Pancreas (tissue), 10 donors: ENCODE measurements around the gene PP2D1. TPM values are rescaled to one million over a fixed set of nuclear protein-coding genes. Genes with fewer than 3 reads are reported as not detected.
A peak's percentile ranks its signal among the peaks of the same experiment; 100 is the strongest.

Experiments
- ATAC-seq, 4 donors: fragments of 200-7000 bp; cut with Tn5 transposase; one replicate each; pipeline versions ENCODE4 v1.8.0 to v1.9.1; 2020; ENCODE audit warnings: mild to moderate bottlenecking in 4 of 4, moderate library complexity in 4 of 4
- DNase-seq, 6 donors: peaks; one replicate each; pipeline ENCODE4 v3.0.0-alpha.2; 2020
- FAIRE-seq: peaks from 2 replicates; lab custom pipeline; 2012; peaks lifted over from hg19 to GRCh38; lab: Jason Lieb, UNC
- H3K27ac ChIP-seq, 4 donors: fragments of 200-600 bp; sonication (generic); 1 replicate in 3 of 4; 2 replicates in 1 of 4; pipeline versions ENCODE4 v1.5.0 to v1.8.0; 2020
- H3K27me3 ChIP-seq, 4 donors: fragments of 200-600 bp; one replicate each; pipeline ENCODE4 v1.8.0; 2021
- H3K36me3 ChIP-seq, 3 donors: fragments of 200-600 bp; sonication (generic) in 1 of 3; one replicate each; pipeline versions ENCODE4 v1.5.0 to v1.8.0; 2020 to 2021
- H3K4me1 ChIP-seq, 3 donors: fragments of 200-600 bp; one replicate each; pipeline ENCODE4 v1.8.0; 2021
- H3K4me3 ChIP-seq, 4 donors: fragments of 200-600 bp; sonication (generic) in 2 of 4; one replicate each; pipeline versions ENCODE4 v1.5.0 to v1.8.0; 2020 to 2021
- H3K9me3 ChIP-seq, 4 donors: fragments of 200-600 bp; one replicate each; pipeline ENCODE4 v1.8.0; 2021
- WGBS, 2 donors: extraction: QIAGEN DNeasy Blood & Tissue Kit; methylation state at CpG; one replicate each; pipeline ENCODE4 v1.1.7; 2013; 5-methylcytosine and 5-hydroxymethylcytosine counted together
- intact Hi-C, 3 donors: fragments of 100-400 bp; cut with DNase I; formaldehyde crosslinking; loops; one replicate each; pipeline versions ENCODE4 v1.11.1 to v1.14.2; 2022
- polyA plus RNA-seq, 2 donors: library from polyadenylated mRNA; stranded (reverse); fragments of 200-250 nt; gene quantifications; one replicate each; pipeline ENCODE4 v1.2.3, GENCODE V29; 2013
- total RNA-seq, 6 donors: library from RNA; stranded (reverse); fragmentation: NEBNext Ultra II Directional in 4 of 6; extraction: Animal tissue kit (Norgen Biotek cat#: 25700) in 4 of 6; gene quantifications; one replicate each; pipeline versions ENCODE4 v1.2.1 to v1.2.4, GENCODE V29; 2021 to 2023
- TF ChIP-seq, protein P1 (sequence below), 4 donors: fragments of 200-600 bp; sonication (generic) in 3 of 4; IDR thresholded peaks; one replicate each; pipeline versions ENCODE4 v1.5.0 to v1.8.0; 2021; ENCODE audit warnings: antibody characterized with exemption in 4 of 4
- donor health status: healthy with polysubstance abuse.
- donor health status: DM: no; HTN: no; CAD: no; lungs with moderate emphysema.
- donor health status: DM: no; HTN: no; CAD: no.
- donor health status: control.
- donor health status: control.
- donor health status: Bipolar disorder and iron deficiency.
- donor health status: DM: yes; HTN: yes; CAD: no.
- donor health status: DM: no; HTN: no; CAD: no.
- donor health status: DM: no; HTN: no; CAD: no.
- donor health status: DM: yes; HTN: yes; CAD: no.

Gene PP2D1
- total and polyA plus RNA-seq, 8 donors = not detected

DNA sequence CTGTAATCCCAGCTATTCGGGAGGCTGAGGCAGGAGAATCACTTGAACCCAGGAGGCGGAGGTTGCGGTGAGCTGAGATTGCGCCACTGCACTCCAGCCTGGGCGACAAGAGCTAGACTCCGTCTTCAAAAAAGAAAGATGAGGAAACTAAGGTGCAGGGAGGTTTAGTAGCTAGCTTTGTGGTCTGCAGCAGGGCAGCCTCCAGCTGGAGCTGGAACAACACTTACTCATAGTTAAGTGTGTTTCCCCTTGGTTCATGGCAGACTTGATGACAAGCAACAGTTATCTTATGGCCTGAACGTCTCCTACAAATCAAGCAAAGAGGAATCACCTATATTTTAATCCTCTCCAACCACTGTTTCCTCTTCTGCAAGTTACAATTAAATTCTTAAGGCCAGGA is 40.8 kb upstream of the PP2D1 start:
- intact Hi-C loops = no loop called here
- TF ChIP-seq, protein P1, sequence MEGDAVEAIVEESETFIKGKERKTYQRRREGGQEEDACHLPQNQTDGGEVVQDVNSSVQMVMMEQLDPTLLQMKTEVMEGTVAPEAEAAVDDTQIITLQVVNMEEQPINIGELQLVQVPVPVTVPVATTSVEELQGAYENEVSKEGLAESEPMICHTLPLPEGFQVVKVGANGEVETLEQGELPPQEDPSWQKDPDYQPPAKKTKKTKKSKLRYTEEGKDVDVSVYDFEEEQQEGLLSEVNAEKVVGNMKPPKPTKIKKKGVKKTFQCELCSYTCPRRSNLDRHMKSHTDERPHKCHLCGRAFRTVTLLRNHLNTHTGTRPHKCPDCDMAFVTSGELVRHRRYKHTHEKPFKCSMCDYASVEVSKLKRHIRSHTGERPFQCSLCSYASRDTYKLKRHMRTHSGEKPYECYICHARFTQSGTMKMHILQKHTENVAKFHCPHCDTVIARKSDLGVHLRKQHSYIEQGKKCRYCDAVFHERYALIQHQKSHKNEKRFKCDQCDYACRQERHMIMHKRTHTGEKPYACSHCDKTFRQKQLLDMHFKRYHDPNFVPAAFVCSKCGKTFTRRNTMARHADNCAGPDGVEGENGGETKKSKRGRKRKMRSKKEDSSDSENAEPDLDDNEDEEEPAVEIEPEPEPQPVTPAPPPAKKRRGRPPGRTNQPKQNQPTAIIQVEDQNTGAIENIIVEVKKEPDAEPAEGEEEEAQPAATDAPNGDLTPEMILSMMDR (IDR thresholded peaks at IDR 0.05) = no peak
- H3K4me1 ChIP-seq = peaks cover 14 to 36% (median 19%) of the 10 kb centered on the region in 3 donors
- H3K9me3 ChIP-seq = no peaks in the 10 kb centered on the region
- H3K27ac ChIP-seq = no peak overlapping the region
- ATAC-seq (no peak), DNase-seq (no peak), FAIRE-seq (no peak)
- no peaks in the 10 kb centered on the region for H3K36me3 ChIP-seq
- 93 to 95% methylated on average over 7 of the region's 7 CpGs for WGBS, 2 donors
- no peaks in the 10 kb centered on the region for H3K27me3 ChIP-seq
- no peak overlapping the region for H3K4me3 ChIP-seq

DNA sequence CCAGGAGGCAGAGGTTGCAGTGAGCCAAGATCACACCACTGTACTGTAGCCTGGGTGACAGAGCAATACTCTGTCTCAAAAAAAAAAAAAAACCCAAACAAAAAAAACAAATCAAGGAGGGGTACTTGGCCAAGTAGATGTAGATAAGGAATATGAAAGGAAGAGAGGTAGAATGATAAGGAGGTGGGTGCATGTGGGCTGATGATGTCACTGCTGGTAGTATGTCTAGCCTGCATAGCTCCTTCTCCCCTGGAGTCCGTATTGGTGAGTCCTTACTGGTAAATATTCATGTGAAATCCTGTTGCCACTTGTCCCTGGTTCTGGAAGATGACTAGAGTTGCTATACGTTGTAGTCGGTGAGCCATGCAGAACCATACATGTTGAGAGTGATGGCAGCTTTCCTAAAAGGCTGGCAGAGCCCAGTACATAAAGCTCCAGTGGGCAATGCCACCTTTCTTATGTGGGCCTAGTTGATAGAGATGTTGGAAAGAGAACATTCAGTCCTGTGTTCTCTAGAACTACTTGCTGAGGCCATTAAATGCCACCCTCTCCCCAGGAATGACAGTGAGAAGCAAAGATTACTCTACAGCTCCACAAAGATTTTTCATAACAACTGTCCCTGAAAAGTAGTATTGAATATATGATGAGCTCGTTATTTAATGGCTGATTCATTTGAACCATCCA is 39.2 kb upstream of the PP2D1 start:
- no peak for FAIRE-seq
- H3K4me3 ChIP-seq = no peak overlapping the region
- H3K4me1 ChIP-seq = peaks cover 2 to 21% (median 9%) of the 10 kb centered on the region in 3 donors
- no peak for DNase-seq
- no peak overlapping the region for H3K27ac ChIP-seq
- H3K27me3 ChIP-seq = no peaks in the 10 kb centered on the region
- no peak for ATAC-seq
- no peaks in the 10 kb centered on the region for H3K9me3 ChIP-seq
- intact Hi-C loops = no loop called here
- 86 to 89% methylated on average over 4 of the region's 4 CpGs for WGBS, 2 donors
- TF ChIP-seq, protein P1 (IDR thresholded peaks at IDR 0.05) = no peak
- no peaks in the 10 kb centered on the region for H3K36me3 ChIP-seq

DNA sequence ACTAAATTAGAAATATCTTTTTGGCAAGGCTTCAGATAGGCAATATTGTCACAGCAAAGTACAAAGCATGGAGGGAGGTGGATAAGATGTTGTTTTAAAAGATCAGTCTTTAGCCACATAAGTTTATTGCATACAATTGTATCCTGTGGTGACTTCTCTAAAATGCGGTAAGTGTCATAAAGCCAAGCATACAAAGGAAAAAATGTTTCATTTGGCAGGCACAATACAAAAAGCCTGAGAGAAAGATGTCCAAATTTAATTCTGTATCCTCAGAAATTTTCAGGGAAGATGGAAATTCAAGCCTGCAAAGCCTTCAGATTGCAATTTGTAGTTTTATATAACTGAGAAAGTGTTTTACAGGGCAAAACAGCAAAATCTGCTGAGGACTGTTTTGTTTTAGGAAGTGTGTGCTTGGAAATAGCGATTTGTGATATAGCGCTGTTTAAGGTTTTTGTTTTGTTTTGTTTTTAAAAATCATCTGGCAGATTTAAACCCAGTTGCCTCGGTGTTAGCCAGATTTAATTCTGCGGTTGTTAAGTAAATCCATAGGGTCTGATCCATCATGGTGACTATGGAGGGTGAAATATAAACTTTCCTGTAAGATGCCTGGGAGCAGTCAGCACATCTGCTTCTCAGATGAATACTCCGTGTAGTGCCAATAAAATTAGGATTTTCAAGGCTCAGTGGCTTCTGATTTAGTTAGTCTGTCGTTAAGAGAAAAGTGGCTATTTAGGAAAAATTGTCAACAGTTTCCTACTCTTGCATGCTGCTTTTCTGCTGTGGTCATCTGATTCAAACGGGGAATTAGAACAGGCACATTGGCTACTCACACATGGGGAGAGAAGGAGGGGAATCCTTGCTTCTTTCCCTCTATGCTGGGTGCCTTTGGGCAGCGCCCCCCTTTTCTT is 36.2 kb upstream of the PP2D1 start:
- TF ChIP-seq, protein P1 (IDR thresholded peaks at IDR 0.05) = no peak
- WGBS, 2 donors = 74 to 77% methylated on average over 9 of the region's 9 CpGs
- ATAC-seq (peak in 2 of 4 donors; percentile 26 to 53), DNase-seq (no peak), FAIRE-seq (no peak)
- no peak overlapping the region for H3K4me3 ChIP-seq
- no peaks in the 10 kb centered on the region for H3K27me3 ChIP-seq
- H3K9me3 ChIP-seq = no peaks in the 10 kb centered on the region
- peak overlapping the region in 1 of 4 donors; percentile 12 for H3K27ac ChIP-seq
- peaks cover 0 to 11% (median 3%) of the 10 kb centered on the region in 3 donors for H3K4me1 ChIP-seq
- H3K36me3 ChIP-seq = no peaks in the 10 kb centered on the region
- intact Hi-C loops = no loop called here

DNA sequence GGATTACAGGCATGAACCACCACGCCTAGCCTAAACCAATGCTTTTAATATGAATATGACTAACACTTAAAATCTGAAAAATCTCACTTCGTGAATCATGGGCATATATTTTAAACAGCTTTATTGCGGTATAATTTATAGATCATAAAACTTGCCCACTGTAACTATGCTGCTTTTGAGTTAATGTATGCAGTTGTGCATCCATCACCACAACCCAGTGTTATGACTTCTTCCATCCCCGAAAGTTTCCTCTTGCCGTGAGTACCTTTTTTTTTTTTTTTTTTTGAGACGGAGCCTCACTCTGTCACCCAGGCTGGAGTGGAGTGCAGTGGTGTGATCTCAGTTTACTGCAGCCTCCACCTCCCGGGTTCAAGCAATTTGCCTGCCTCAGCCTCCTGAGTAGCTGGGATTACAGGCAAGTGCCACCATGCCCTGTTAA is 35.3 kb upstream of the PP2D1 start:
- Histone ChIP-seq H3K27me3 (no peaks in the 10 kb centered on the region), H3K36me3 (no peaks in the 10 kb centered on the region), H3K27ac (no peak overlapping the region), H3K4me3 (no peak overlapping the region), H3K9me3 (no peaks in the 10 kb centered on the region), H3K4me1 (peaks cover 0 to 20% (median 12%) of the 10 kb centered on the region in 3 donors)
- no peak for DNase-seq
- FAIRE-seq = no peak
- no peak for ATAC-seq
- WGBS, 2 donors = 93% methylated on average over 7 of the region's 7 CpGs
- intact Hi-C loops = no loop called here
- TF ChIP-seq, protein P1 (IDR thresholded peaks at IDR 0.05) = no peak
